Stimulated activated naive CD4-positive, alpha-beta T cell treated with Interleukin-2 at 50 U/mL for 16 hours (primary cell): ENCODE data around the gene ADAMTS17.

Experiments used
- DNase-seq: peaks from one replicate; lab custom pipeline; 2025; lab: John Stamatoyannopoulos, UW

Gene ADAMTS17

GRCh38 chr15:100198442-100198841 is 143.3 kb downstream of the ADAMTS17 start:
- DNase-seq = no peak

DNA sequence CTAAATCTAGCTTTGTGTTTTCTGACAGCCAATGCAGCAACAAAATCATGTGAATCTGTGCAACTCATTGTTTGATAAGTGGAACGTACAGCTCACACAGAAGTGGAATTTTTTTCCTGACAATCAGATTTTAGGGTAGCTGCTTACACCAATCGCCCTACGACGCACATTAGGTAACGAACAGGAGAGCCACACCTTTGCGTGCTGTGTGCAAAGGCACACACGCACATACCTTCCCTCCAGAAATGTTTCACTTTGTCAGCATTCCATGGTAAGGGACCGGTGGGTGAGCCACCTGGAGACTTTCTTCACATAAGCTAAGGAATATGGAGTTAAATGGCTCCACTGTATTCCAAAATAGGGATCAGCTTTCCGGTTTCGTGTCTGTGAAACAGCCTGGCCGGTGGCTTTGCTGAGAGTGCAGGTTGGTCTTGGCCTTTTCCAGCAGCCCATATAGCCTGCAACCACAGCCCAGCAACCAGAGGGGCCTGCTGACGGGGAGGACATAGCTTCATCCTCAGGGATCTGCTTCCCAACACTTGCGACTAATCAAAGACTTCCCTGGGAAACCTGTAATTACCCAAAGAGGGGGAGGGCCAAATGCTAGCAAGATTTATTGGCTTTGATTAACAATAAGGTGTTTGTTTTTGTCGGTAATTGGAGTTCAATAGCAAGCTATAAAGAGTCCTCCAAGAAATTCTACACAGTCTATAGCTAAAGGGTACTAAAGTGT is 145.3 kb downstream of the ADAMTS17 start:
- no peak for DNase-seq

DNA sequence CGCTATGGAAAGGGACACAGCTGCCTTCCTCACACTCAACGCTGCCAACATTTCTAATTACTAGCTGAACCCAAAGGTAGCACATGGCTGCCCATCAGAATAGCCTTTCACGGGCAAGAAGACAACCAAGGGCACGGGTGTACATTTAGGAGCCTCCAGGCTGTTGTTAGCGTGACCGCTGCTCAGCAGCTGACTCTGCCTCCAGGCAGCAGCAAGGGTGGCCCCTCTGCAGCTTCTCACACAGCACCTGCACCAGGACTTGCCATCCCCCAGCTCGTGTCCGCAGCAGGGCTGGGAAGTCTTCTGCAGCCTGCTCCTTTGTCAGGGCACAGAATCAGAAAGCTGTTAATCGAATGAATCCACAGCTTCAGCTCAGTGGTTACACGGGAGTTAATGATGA is 146.8 kb downstream of the ADAMTS17 start:
- no peak for DNase-seq

DNA sequence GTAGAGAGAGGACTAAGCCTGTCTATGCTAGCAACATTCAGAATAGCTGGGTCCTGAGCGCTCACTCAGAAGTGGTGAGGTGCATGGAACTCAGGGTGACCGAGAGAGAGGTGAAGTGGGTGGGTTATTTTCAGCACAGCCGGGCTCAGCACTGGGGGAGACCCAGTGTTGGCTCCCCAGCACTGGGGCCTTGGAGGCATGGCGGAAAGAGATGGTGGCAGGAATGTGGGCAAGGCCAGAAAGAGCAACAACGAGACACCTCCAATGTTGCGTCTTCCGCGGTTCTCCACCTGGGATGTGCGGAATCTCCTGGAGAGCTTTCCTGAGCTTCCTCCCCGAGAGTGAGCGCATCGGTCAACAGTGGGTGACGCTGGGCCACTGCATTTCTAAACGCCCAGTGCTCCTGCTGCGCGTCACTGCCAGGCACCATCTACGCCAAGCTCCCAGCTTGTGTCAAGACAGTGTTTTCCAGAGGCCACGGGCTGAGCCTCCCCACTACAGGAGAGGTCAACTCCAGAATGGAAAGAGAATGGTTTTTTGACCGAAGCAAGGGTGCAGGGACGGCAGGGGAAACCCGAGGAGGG is 148.4 kb downstream of the ADAMTS17 start:
- DNase-seq = no peak

DNA sequence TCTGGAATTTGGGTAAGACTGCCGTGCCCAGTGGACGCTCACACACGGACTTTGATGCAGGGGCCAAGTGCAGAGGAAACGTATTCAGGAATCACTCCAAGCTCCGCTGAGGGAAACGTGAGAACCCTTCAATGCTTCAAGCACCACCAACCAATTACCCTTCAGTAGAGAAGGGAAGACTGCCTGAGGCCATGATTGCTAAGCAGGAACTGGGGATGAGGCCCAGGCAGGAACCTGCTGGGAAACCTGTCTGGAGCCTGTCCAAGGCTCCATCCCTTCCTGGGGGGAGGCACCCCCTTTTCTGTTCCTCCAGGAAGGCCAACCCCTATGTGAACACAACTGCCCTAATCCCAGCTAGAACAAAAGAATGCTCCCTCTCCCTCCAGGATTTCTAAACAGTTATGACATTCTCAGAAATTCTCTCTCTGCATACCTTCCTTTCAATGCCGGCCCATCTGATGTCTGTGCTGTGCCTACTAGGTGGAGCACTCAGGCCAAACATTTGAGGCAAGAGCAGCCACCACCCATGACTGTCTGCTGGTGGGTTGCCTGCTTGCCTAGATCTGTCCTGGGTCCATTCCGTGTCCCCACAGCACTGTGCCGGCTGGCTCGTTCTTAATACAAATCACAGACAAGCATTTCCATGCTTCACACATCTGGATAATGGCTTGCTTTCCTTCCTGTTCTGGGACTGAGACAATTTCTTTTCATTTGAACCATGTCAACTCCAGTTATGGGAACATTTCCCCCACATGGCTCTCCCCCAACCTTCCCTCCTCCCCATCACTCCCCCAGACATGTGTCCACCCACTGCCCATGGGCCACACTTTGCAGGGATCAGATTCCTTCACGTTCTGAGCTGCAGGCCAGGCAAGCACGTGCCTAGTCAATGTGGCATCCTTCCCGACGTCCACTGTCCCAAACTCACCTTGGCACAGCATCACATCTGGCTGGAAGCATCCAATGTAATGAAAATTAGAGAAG is 149.4 kb downstream of the ADAMTS17 start:
- DNase-seq = no peak

GRCh38 chr15:100191161-100191560 is 150.6 kb downstream of the ADAMTS17 start:
- DNase-seq = no peak

GRCh38 chr15:100190675-100191074 is 151.1 kb downstream of the ADAMTS17 start:
- DNase-seq = no peak

DNA sequence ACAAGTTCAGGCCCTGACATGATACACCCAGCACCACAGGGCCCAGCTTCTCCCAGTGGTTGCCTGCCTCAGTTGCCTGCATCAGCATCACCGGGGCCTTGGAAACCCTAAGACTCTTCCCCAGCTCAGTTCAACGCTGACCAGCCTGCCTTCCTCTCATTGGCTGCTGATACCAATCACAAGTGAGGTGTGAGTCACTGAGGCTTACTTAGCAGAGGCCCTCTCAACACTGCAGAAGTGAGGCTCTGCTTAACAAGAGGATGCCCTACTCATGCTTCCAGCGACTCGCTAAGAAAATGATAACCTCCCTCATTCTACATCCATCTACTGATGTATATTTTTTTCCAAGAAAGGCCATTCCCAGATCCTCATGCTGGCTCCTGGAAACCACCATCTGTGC is 151.9 kb downstream of the ADAMTS17 start:
- no peak for DNase-seq

GRCh38 chr15:100189319-100189718 is 152.5 kb downstream of the ADAMTS17 start:
- DNase-seq = no peak

DNA sequence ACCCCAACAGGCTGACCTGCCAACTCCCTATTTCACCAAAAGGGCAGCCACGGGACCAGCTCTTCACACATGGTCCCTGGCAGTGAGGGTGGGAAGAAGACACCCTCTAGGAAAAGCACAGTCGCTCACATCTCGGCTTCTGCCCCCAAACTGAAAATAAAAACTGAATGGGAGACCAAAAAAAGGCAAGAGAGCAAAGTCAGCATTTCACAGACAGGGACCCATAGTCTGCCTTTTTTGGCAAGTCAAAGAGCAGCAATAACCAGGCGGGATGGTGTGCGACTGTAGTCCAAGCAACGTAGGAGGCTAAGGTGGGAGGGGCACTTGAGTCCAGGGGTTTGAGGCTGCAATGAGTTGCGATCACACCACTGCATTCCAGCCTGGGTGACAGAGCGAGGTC is 154.1 kb downstream of the ADAMTS17 start:
- no peak for DNase-seq

DNA sequence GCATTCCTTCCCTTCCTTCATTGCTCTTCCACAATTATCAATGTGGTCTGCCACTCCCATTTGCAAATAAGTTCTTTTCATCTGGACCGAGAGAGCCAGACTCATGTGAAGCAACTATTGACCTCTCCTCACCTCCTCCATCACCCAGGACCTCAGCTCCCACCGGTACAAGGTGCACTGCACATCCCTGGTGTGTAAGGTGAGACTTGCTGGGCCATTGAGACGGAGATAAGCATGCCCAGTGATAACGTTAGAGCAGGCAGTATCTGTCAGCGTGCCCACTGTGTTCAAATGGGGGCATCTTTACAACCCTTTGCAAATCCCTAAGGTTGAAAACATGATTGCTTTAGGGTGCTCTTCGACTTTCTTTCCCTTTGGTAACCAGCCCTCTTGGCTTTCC is 154.8 kb downstream of the ADAMTS17 start:
- no peak for DNase-seq

- no peak for DNase-seq
Measured at GRCh38 chr15:100186366-100186765, 155.4 kb downstream of the ADAMTS17 start.

DNA sequence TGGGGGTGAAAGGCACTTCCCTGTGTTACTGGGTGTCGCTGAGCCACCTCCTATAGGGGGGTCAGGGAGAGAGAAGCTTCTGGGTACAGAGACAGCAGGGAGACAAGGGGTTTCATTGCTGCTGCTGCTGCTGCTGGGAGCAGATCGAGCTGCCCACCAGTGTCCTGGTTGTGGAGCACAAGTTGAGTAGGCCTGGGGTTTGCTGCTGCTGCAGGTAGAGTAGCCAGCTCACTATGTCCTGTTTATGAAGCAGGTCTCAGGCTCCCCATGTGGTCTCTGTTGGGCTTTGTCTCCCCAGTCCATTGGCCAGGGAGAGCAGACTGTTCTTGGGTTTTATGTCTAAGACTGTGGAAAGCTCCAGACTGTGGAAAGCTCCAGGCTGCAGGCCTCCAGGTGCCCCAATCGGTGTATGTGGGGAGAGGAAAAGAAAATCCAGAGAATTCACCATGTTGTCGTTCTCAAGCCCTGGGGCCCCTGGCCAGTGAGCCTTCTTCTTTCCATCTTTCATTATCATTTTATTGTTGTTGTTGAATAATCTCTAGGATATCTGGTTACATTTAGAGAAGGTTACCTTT is 157.8 kb downstream of the ADAMTS17 start:
- DNase-seq = no peak

DNA sequence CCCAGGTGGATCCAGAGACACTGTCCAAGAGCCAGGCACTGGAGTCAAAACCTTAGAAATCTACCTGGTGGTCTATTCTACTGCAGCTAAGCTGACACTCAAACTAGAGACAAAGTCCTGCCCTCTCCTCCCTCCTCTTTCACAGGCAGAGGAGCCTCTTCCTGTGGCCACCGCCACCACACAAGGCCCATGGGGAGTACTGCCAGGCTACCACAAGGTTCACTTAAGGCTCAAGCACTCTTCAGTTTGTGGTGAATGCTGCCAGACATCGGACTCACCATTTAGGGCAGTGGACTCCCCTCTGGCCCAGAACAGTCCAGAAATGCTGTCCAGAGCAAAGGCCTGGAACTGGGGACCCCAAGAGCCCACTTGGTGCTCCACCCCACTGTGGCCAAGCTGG is 160.9 kb downstream of the ADAMTS17 start:
- DNase-seq = no peak

DNA sequence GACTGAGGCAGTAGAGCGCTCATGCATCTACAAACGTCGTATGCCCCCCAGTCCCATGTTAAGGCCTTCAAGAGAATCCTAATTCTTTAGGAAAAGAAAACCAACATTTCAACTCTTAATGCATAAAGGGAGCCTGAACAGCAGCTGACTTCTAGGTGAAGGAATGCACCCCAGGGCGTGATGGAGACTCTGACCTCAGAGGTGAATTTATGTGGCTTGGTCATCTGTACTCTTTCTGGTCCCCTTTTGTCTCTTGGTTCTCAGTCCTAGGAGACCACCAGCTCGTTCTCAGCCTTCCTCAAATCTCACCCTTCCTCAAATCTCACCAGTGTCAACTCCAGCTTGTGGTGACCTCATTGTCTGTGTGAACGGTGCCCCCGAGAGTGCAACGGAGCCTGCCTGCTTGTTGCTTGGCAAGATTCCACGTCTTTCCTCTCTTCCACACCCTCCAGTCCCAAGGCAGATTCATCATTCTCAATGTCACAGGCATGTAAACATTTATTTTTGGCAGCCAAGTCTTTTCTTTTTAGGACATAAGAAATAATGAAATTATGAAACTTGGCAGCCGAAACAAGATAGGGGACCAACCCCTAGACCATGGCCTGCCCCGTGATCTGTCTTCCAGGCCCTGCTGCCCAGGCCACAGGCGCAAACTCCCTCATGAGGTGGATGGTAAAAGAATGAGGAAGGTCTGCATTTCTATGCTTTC is 166.2 kb downstream of the ADAMTS17 start:
- no peak for DNase-seq

- no peak for DNase-seq
Measured at GRCh38 chr15:100174904-100175275, 166.9 kb downstream of the ADAMTS17 start.

GRCh38 chr15:100174159-100174903 is 167.4 kb downstream of the ADAMTS17 start:
- no peak for DNase-seq

GRCh38 chr15:100172356-100173024 is 169.3 kb downstream of the ADAMTS17 start:
- no peak for DNase-seq

DNA sequence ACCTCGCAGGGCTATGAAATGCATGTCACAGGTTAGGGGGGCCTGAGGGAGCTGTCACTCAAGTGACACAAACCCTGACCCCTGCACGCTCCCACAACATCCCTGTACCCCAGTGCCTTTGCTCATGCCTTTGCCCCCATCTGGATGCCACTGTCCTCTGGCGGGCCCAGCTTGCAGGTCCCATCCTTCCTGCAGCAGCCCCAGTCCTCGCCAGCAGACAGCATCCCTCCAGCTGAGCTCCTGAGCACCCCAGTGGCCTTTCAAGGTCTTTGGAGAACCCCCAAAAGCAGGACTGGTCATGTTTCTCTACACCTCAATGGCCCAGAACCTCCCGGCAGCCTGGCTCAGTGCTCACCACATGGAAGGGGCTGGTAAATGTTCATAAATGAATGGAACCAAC is 170.4 kb downstream of the ADAMTS17 start:
- DNase-seq = no peak
